ENCODE results near the gene GSTP1.
"Not testable (repeated sequence)": the region's sequence is repeated elsewhere in the genome, so short reads cannot be mapped to it uniquely, and the experiment has no call there.

The GSTP1 gene

DNA sequence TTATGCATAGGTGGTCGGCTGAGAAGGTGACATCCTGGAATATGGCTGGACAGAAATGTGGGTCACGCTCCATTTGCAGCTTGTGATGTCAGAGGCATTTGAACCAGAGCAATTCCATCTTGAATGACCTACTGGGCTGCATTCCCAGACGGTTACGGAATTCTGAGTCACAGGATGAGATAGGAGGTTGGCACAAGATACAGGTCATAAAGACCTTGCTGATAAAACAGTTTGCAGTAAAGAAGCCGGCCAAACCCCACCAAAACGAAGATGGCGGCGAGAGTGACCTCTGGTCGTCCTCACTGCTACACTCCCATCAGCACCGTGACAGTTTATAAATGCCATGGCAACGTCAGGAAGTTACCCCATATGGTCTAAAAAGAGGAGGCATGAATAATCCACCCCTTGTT is 19.9 kb upstream of the GSTP1 start:
- not testable (repeated sequence) for H3K9me3 ChIP-seq (ENCODE audit: control insufficient read depth in 2 of 2, low read length in 2 of 2); H3K36me3 ChIP-seq (ENCODE audit: control insufficient read depth in 2 of 2, insufficient read depth in 2 of 2, low read length in 2 of 2); H3K4me3 ChIP-seq (ENCODE audit: low read length in 2 of 2); H3K27me3 ChIP-seq (ENCODE audit: control insufficient read depth in 1 of 2, insufficient read depth in 2 of 2, low read length in 2 of 2); H3K4me1 ChIP-seq (ENCODE audit: control insufficient read depth, insufficient read depth, low read length); H3K9ac ChIP-seq (ENCODE audit: low read length in 2 of 2); H3K27ac ChIP-seq (ENCODE audit: low read length)

DNA sequence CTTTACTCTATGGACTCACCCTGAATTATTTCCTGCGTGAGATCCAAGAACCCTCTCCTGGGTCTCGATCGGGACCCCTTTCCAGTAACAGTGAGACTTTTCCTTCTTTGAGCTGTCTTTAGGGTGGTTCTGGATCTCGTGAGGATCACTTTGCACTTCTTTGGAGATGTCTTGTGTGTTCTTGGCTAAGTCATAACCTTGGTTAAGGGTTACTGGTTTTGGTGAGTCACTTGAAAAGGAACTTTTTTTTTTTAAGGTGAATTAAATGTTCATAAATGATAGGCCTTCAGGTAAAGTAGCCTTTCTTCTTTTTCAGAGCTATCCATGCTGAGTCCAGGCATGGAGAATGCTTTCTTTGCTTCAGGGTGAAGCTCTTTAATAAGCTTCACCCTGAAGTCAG is 19.4 kb upstream of the GSTP1 start:
- no peaks in the 10 kb centered on the region for H3K36me3 ChIP-seq (ENCODE audit: control insufficient read depth in 2 of 2, insufficient read depth in 2 of 2, low read length in 2 of 2)
- H3K4me1 ChIP-seq (ENCODE audit: control insufficient read depth, insufficient read depth, low read length), result no peaks in the 10 kb centered on the region
- no peak overlapping the region for H3K4me3 ChIP-seq (ENCODE audit: low read length in 2 of 2)
- no peak overlapping the region for H3K9ac ChIP-seq (ENCODE audit: low read length in 2 of 2)
- H3K9me3 ChIP-seq (ENCODE audit: control insufficient read depth in 2 of 2, low read length in 2 of 2), result no peaks in the 10 kb centered on the region
- H3K27me3 ChIP-seq (ENCODE audit: control insufficient read depth in 1 of 2, insufficient read depth in 2 of 2, low read length in 2 of 2), result peaks cover 0 to 2% of the 10 kb centered on the region in 2 donors
- H3K27ac ChIP-seq (ENCODE audit: low read length), result no peak overlapping the region

DNA sequence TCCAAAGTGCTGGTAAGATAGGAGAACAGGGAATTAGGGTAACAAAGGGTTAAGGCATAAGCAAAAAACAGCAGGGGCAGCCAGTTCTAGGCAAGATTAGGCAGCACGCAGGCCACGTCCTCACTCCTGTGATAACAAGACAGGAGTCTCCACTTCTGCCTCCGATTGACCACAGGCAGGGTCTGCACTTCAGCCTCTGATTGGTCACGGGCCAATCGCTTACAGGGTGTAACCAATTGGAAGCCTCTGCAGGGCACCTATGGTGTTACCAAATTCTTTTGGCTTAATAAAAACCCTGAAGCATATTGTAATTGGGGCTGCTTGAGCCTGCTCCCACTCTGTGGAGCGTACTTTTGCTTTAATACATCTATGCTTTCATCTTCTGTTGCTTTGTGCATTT is 12.2 kb upstream of the GSTP1 start:
- Histone ChIP-seq H3K36me3 (ENCODE audit: control insufficient read depth in 2 of 2, insufficient read depth in 2 of 2, low read length in 2 of 2) (no peaks in the 10 kb centered on the region), H3K27ac (ENCODE audit: low read length) (no peak overlapping the region), H3K4me1 (ENCODE audit: control insufficient read depth, insufficient read depth, low read length) (no peaks in the 10 kb centered on the region), H3K4me3 (ENCODE audit: low read length in 2 of 2) (no peak overlapping the region), H3K9ac (ENCODE audit: low read length in 2 of 2) (no peak overlapping the region), H3K27me3 (ENCODE audit: control insufficient read depth in 1 of 2, insufficient read depth in 2 of 2, low read length in 2 of 2) (peaks cover 3 to 4% of the 10 kb centered on the region in 2 donors), H3K9me3 (ENCODE audit: control insufficient read depth in 2 of 2, low read length in 2 of 2) (no peaks in the 10 kb centered on the region)

DNA sequence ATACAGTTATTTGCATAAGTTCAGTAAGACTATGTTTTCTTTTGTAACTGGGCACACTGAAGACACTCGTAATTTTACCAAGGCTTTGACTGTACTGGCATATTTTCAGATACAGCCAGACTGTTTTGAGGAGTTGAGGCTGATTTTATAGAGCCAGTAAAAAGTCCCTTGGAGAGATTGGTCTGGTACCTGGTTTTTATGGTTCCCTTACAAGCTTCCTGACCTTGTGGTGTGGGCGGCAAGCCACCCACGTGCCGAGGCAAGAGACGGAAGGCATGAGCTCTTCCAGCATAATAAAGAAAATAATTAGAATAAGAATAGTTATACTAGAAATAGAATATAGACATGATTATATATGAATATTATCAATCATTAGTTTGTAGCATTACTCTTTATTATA is 11.3 kb upstream of the GSTP1 start:
- peaks cover 6 to 9% of the 10 kb centered on the region in 2 donors for H3K27me3 ChIP-seq (ENCODE audit: control insufficient read depth in 1 of 2, insufficient read depth in 2 of 2, low read length in 2 of 2)
- no peak overlapping the region for H3K9ac ChIP-seq (ENCODE audit: low read length in 2 of 2)
- no peaks in the 10 kb centered on the region for H3K9me3 ChIP-seq (ENCODE audit: control insufficient read depth in 2 of 2, low read length in 2 of 2)
- H3K4me3 ChIP-seq (ENCODE audit: low read length in 2 of 2), result no peak overlapping the region
- H3K27ac ChIP-seq (ENCODE audit: low read length), result no peak overlapping the region
- no peaks in the 10 kb centered on the region for H3K36me3 ChIP-seq (ENCODE audit: control insufficient read depth in 2 of 2, insufficient read depth in 2 of 2, low read length in 2 of 2)
- H3K4me1 ChIP-seq (ENCODE audit: control insufficient read depth, insufficient read depth, low read length), result no peaks in the 10 kb centered on the region

DNA sequence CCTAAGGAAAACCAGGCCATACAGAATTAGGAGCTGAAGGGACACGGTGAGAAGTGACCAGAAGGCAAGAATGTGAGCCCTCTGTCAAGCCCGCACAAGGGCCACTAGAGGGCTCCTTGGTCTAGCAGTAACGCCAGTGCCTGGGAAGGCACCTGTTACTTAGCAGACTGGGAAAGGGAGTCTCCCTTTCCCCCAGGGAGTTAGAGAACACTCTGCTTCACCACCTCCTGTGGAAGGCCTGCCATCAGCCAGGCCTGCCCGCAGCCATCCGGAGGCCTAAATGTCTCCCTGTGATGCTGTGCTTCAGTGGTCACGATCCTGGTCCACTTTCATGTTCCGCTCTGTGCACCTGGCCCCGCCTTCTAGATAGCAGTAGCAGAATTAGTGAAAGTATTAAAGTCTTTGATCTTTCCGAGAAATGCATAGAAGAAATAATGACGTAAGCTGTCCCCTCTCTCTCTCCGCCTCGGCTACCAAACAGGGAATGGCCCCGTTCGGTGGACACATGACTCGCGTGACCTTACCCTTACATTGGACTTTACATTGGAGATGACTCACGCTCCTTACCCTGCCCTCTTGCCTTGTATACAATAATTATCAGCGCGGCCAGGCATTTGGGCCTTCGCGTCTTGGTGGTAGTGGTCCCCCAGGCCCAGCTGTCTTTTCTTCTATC is 10.7 kb upstream of the GSTP1 start:
- Histone ChIP-seq H3K9me3 (ENCODE audit: control insufficient read depth in 2 of 2, low read length in 2 of 2) (no peaks in the 10 kb centered on the region), H3K9ac (ENCODE audit: low read length in 2 of 2) (no peak overlapping the region), H3K4me3 (ENCODE audit: low read length in 2 of 2) (no peak overlapping the region), H3K4me1 (ENCODE audit: control insufficient read depth, insufficient read depth, low read length) (no peaks in the 10 kb centered on the region), H3K36me3 (ENCODE audit: control insufficient read depth in 2 of 2, insufficient read depth in 2 of 2, low read length in 2 of 2) (no peaks in the 10 kb centered on the region), H3K27ac (ENCODE audit: low read length) (no peak overlapping the region), H3K27me3 (ENCODE audit: control insufficient read depth in 1 of 2, insufficient read depth in 2 of 2, low read length in 2 of 2) (peaks cover 6 to 9% of the 10 kb centered on the region in 2 donors)

DNA sequence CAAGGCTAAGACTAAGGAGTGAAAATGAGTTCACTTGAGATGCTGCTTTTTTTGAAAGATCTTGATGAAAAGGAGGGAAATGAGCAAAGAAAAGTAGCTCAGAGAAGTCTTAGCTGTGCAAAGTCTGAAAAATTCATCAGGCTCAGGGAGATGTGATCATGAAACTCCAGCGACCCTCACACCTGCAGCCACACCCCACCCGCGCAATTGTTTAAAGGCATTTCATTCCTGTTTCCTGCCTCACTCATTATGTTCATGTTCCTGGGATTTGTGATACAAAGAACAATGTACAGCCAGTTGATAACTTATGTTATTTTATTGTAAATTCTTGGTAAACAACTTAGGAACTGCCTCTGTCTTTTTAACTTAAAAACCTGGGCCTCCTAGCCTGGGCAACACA is 8.7 kb upstream of the GSTP1 start:
- Histone ChIP-seq H3K36me3 (ENCODE audit: control insufficient read depth in 2 of 2, insufficient read depth in 2 of 2, low read length in 2 of 2) (no peaks in the 10 kb centered on the region), H3K4me3 (ENCODE audit: low read length in 2 of 2) (no peak overlapping the region), H3K9ac (ENCODE audit: low read length in 2 of 2) (no peak overlapping the region), H3K27ac (ENCODE audit: low read length) (no peak overlapping the region), H3K27me3 (ENCODE audit: control insufficient read depth in 1 of 2, insufficient read depth in 2 of 2, low read length in 2 of 2) (peaks cover 6 to 13% of the 10 kb centered on the region in 2 donors), H3K9me3 (ENCODE audit: control insufficient read depth in 2 of 2, low read length in 2 of 2) (no peaks in the 10 kb centered on the region), H3K4me1 (ENCODE audit: control insufficient read depth, insufficient read depth, low read length) (no peaks in the 10 kb centered on the region)

DNA sequence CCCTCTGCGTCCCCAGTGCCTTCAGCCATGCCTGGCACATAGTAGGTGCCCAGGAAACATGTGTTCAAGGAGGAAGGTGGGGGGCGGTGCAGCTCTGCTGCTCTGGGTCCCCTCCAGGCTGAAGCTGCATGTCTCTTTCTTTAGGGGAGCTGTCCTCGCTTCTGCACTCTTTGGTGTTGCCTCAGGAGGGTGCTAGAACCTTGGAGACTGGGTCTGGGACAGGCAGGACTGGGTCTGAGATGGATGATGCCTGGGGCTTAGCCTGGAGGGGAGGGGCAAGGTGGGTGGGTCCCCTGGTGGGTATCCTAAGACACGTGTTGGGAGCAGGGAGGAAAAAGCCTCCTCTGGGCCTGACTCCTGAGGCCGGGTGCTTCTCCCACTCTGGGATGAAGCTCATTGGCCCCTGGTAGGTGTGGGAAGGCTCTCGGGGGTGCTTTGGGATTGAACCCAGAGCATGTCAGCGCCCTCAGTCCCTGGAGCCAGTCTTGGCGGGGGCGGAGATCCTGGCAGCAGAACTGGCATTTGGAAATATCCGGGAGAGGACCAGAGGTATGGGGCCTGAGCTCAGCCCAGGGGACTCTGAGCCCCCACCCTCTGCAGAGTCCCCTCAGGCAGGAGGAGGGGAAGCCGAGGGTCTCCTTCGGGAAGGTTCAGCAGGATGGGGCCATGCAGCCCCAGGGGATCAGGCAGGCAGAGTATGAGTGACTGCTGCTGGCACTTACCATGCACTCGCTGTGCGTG is 6.7 kb upstream of the GSTP1 start:
- Histone ChIP-seq H3K4me3 (ENCODE audit: low read length in 2 of 2) (no peak overlapping the region), H3K27ac (ENCODE audit: low read length) (no peak overlapping the region), H3K36me3 (ENCODE audit: control insufficient read depth in 2 of 2, insufficient read depth in 2 of 2, low read length in 2 of 2) (no peaks in the 10 kb centered on the region), H3K4me1 (ENCODE audit: control insufficient read depth, insufficient read depth, low read length) (no peaks in the 10 kb centered on the region), H3K9me3 (ENCODE audit: control insufficient read depth in 2 of 2, low read length in 2 of 2) (no peaks in the 10 kb centered on the region), H3K9ac (ENCODE audit: low read length in 2 of 2) (no peak overlapping the region), H3K27me3 (ENCODE audit: control insufficient read depth in 1 of 2, insufficient read depth in 2 of 2, low read length in 2 of 2) (peaks cover 6 to 13% of the 10 kb centered on the region in 2 donors)

DNA sequence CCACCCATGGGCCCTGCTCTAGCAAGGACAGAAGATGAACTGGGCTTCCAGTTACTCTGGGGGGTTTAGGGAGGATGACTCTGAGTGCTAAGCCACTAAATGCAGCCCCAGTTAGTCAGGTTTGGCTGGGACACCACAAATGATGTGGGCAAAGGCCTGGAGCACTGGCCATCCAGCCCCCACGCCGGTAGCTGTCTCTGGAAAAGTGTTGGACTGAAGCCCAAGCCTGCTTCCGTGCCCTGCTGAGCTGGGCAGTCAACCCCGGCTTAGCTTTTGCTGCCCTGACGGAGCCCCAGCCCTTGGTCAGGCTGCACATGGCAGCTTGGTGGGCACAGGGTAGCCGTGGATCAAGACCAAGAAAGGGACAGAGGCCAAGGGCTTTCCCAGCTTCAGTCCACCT is 5.7 kb upstream of the GSTP1 start:
- Histone ChIP-seq H3K4me1 (ENCODE audit: control insufficient read depth, insufficient read depth, low read length) (peaks cover 3% of the 10 kb centered on the region), H3K27ac (ENCODE audit: low read length) (no peak overlapping the region), H3K9me3 (ENCODE audit: control insufficient read depth in 2 of 2, low read length in 2 of 2) (no peaks in the 10 kb centered on the region), H3K4me3 (ENCODE audit: low read length in 2 of 2) (no peak overlapping the region), H3K9ac (ENCODE audit: low read length in 2 of 2) (no peak overlapping the region), H3K27me3 (ENCODE audit: control insufficient read depth in 1 of 2, insufficient read depth in 2 of 2, low read length in 2 of 2) (peaks cover 6 to 13% of the 10 kb centered on the region in 2 donors), H3K36me3 (ENCODE audit: control insufficient read depth in 2 of 2, insufficient read depth in 2 of 2, low read length in 2 of 2) (no peaks in the 10 kb centered on the region)

DNA sequence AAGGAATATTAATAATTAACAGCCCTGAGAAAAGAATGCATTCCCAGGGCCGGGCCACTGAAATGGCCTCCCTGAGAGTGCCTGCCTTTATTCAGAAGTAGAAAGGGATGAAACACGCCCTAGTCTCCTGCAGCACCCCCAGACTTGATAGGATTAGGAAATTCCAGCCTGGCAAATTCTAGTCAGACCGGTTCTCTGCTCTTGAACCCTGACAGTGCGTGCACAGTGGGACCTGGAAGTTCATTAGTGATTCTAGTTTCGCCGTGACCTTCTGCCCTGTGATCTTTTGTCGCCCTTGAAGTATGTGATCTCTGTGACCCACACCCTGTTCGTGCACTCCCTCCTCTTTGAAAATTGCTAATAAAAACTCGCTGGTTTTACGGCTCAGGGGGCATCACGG is 2.1 kb upstream of the GSTP1 start:
- no peak overlapping the region for H3K4me3 ChIP-seq (ENCODE audit: low read length in 2 of 2)
- H3K27me3 ChIP-seq (ENCODE audit: control insufficient read depth in 1 of 2, insufficient read depth in 2 of 2, low read length in 2 of 2), result peaks cover 2 to 9% of the 10 kb centered on the region in 2 donors
- no peaks in the 10 kb centered on the region for H3K9me3 ChIP-seq (ENCODE audit: control insufficient read depth in 2 of 2, low read length in 2 of 2)
- peaks cover 4 to 6% of the 10 kb centered on the region in 2 donors for H3K36me3 ChIP-seq (ENCODE audit: control insufficient read depth in 2 of 2, insufficient read depth in 2 of 2, low read length in 2 of 2)
- peaks cover 19% of the 10 kb centered on the region for H3K4me1 ChIP-seq (ENCODE audit: control insufficient read depth, insufficient read depth, low read length)
- H3K9ac ChIP-seq (ENCODE audit: low read length in 2 of 2), result no peak overlapping the region
- no peak overlapping the region for H3K27ac ChIP-seq (ENCODE audit: low read length)

DNA sequence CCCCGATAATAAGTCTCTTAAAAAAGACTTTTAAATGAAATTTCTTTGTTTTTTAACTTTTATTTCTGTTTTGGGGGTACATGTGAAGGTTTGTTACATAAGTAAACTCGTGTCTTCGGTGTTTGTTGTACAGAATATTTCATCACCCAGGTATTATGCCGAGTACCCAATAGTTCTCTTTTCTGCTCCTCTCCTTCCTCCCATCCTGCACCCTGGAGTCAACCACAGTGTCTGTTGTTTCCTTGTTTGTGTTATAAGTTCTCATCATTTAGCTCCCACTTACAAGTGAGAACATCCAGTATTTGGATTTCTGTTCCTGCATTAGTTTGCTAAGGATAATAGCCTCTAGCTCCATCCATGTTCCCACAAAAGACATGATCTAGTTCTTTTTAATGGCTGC is 1.6 kb upstream of the GSTP1 start:
- H3K9ac ChIP-seq (ENCODE audit: low read length in 2 of 2), result no peak overlapping the region
- H3K27ac ChIP-seq (ENCODE audit: low read length), result no peak overlapping the region
- peaks cover 0 to 4% of the 10 kb centered on the region in 2 donors for H3K27me3 ChIP-seq (ENCODE audit: control insufficient read depth in 1 of 2, insufficient read depth in 2 of 2, low read length in 2 of 2)
- H3K4me3 ChIP-seq (ENCODE audit: low read length in 2 of 2), result no peak overlapping the region
- H3K36me3 ChIP-seq (ENCODE audit: control insufficient read depth in 2 of 2, insufficient read depth in 2 of 2, low read length in 2 of 2), result peaks cover 7% of the 10 kb centered on the region in 2 donors
- H3K4me1 ChIP-seq (ENCODE audit: control insufficient read depth, insufficient read depth, low read length), result peaks cover 19% of the 10 kb centered on the region
- no peaks in the 10 kb centered on the region for H3K9me3 ChIP-seq (ENCODE audit: control insufficient read depth in 2 of 2, low read length in 2 of 2)

All from stomach smooth muscle (tissue), 2 donors.